HUES48 (cell line): Measurements from ENCODE around the gene HTRA1.

ENCODE experiments used
- H3K27ac ChIP-seq: one replicate; pipeline ENCODE4 v1.7.0; 2013; ENCODE audit warnings: low read depth, low read length, inconsistent platforms
- H3K27me3 ChIP-seq: 2 replicates; pipeline ENCODE4 v1.6.1; 2013; ENCODE audit warnings: mild to moderate bottlenecking, low read length; ENCODE audit not compliant: control insufficient read depth, insufficient read depth
- H3K36me3 ChIP-seq: 2 replicates; pipeline ENCODE4 v1.6.1; 2013; ENCODE audit warnings: low read length; ENCODE audit not compliant: control insufficient read depth, insufficient read depth
- H3K4me1 ChIP-seq: 2 replicates; pipeline ENCODE4 v1.6.1; 2013; ENCODE audit warnings: mild to moderate bottlenecking, low read length; ENCODE audit not compliant: control insufficient read depth, insufficient read depth
- H3K4me3 ChIP-seq: 2 replicates; pipeline ENCODE4 v1.5.1; 2013; ENCODE audit warnings: mild to moderate bottlenecking, low read depth, low read length
- H3K9ac ChIP-seq: 2 replicates; pipeline ENCODE4 v1.6.1; 2013; ENCODE audit warnings: mild to moderate bottlenecking, low read depth, low read length, moderate library complexity
- H3K9me3 ChIP-seq: 2 replicates; pipeline ENCODE4 v1.6.1; 2013; ENCODE audit warnings: low read length; ENCODE audit not compliant: control insufficient read depth, insufficient read depth

Gene HTRA1

DNA sequence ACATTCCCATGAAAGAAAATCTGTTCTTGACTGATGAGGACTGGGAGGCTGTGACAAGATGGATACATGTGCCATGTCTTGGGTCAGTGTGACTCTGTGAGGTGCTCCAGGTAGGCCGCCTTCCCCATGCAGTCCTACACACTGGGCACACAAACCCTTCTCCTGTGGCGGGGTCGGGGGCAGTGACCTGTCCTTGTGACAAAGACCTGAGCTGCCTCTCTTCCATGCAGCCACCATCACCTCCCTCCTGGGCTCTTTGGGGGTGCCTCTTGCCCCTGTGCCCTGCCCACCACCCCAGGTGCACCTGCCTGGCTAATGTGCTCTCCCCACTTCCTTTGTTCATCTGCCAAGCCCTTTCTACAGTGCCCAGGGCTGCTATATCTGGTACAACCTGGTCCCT is 63.5 kb downstream of the HTRA1 start:
- no peaks in the 10 kb centered on the region for H3K9me3 ChIP-seq
- no peaks in the 10 kb centered on the region for H3K36me3 ChIP-seq
- H3K4me1 ChIP-seq = no peaks in the 10 kb centered on the region
- no peak overlapping the region for H3K4me3 ChIP-seq
- H3K9ac ChIP-seq = no peak overlapping the region
- H3K27ac ChIP-seq = no peak overlapping the region
- no peaks in the 10 kb centered on the region for H3K27me3 ChIP-seq

DNA sequence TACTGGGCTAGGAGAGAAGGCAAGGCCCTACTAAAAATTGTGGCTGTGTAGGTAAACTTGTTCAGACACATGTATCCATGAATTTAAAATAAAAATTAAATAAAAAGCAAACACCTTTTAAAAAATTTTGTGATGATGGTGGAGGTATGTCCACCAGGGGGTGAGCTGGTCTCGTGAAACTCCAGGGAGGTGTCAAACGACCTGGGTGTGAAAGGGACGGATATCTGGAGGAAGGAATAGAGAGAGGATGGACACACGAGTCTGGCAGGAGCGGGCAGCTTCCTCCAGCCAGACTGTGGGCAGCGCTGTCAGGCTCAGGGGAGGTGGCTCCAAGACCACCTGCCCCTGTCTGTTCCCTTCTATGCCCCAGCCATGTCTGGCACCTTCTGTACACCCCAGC is 64.4 kb downstream of the HTRA1 start:
- H3K9ac ChIP-seq = no peak overlapping the region
- H3K36me3 ChIP-seq = no peaks in the 10 kb centered on the region
- no peaks in the 10 kb centered on the region for H3K27me3 ChIP-seq
- no peak overlapping the region for H3K27ac ChIP-seq
- H3K4me1 ChIP-seq = no peaks in the 10 kb centered on the region
- H3K4me3 ChIP-seq = no peak overlapping the region
- H3K9me3 ChIP-seq = no peaks in the 10 kb centered on the region

DNA sequence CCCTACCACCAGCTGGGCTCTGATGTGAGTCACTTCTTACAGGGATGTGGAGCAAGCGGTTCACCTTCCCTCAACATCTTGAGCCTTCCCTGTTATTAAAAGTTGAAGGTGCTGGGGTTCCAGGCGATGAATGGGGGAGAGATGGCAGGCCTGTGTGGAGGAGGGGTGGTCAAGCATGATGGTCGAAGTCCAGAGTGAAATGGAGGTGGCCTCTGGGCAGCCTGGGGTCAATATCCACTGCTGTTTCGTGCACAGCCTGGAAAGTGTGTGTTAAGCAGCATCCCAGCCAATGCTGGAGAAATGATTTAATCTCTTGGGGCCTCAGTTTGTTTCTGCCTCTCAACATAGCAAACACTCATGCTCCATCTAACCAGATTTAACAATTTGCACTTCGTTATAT is 65.5 kb downstream of the HTRA1 start:
- Histone ChIP-seq H3K36me3 (no peaks in the 10 kb centered on the region), H3K9me3 (no peaks in the 10 kb centered on the region), H3K4me3 (no peak overlapping the region), H3K27ac (no peak overlapping the region), H3K4me1 (no peaks in the 10 kb centered on the region), H3K27me3 (no peaks in the 10 kb centered on the region), H3K9ac (no peak overlapping the region)

DNA sequence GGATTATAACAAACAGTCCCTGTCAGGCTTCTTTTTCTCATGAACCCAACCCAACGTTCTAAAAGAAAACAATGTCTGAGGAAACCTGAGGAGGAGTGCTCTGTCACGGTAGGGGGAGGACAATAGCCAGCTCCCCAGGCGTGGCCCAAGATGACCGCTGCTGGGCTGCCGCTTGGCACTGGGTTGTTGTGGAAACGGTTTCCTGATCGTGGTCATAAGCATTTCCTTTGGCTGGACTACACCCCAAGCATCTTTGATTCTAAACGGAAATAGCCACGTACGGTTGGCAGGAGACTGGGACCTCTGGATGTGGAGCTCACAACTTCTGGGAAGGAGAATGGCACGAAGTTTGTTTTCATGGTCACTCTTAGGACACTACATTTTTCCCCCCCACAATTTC is 68.8 kb downstream of the HTRA1 start:
- no peaks in the 10 kb centered on the region for H3K27me3 ChIP-seq
- H3K4me3 ChIP-seq = no peak overlapping the region
- H3K9ac ChIP-seq = no peak overlapping the region

DNA sequence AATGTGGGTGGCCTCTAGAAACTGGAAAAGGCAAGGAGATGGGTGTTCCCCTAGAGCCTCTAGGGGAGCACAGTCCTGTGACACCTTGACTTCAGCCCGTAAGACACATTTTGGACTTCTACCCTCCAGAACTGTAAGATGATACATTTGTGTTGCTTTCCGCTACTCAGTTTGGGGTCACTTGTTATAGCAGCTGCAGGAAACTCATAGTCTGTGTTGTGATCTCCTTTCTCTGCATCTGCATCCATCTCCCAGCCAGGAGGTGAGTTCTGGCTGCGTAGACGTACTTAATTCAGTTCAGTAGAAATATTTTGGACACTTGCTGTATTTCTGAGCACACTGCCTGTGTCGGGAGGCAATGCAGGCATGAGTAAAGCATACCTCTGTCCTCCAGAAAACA is 69.9 kb downstream of the HTRA1 start:
- Histone ChIP-seq H3K4me1 (no peaks in the 10 kb centered on the region), H3K9ac (no peak overlapping the region), H3K36me3 (no peaks in the 10 kb centered on the region), H3K27me3 (no peaks in the 10 kb centered on the region), H3K27ac (no peak overlapping the region), H3K4me3 (no peak overlapping the region), H3K9me3 (no peaks in the 10 kb centered on the region)

More for the DNA sequence above, 68.8 kb downstream of the HTRA1 start:
- Histone ChIP-seq H3K9me3 (no peaks in the 10 kb centered on the region), H3K27ac (no peak overlapping the region), H3K4me1 (no peaks in the 10 kb centered on the region), H3K36me3 (no peaks in the 10 kb centered on the region)

DNA sequence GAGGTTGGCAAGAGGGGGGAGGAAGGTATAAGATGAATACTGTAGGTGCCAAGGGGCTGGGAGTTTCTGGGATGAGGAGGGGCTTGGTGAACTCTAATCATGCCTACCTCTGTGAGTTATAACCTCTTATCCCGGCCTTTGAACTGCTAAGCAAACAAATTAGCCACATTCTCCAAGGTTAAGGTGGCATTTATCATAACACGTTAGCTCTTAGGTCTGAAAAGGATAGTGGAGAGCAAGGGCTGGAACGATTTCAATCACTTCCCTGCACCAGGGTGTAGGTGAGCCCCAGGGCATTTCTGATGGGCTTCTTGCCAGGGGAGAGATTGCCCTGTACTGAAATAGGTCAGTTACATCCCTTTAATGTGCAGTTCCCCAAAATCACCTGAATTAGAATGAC is 70.6 kb downstream of the HTRA1 start:
- Histone ChIP-seq H3K4me3 (no peak overlapping the region), H3K27me3 (no peaks in the 10 kb centered on the region), H3K27ac (no peak overlapping the region), H3K36me3 (no peaks in the 10 kb centered on the region), H3K4me1 (no peaks in the 10 kb centered on the region), H3K9ac (no peak overlapping the region), H3K9me3 (no peaks in the 10 kb centered on the region)

DNA sequence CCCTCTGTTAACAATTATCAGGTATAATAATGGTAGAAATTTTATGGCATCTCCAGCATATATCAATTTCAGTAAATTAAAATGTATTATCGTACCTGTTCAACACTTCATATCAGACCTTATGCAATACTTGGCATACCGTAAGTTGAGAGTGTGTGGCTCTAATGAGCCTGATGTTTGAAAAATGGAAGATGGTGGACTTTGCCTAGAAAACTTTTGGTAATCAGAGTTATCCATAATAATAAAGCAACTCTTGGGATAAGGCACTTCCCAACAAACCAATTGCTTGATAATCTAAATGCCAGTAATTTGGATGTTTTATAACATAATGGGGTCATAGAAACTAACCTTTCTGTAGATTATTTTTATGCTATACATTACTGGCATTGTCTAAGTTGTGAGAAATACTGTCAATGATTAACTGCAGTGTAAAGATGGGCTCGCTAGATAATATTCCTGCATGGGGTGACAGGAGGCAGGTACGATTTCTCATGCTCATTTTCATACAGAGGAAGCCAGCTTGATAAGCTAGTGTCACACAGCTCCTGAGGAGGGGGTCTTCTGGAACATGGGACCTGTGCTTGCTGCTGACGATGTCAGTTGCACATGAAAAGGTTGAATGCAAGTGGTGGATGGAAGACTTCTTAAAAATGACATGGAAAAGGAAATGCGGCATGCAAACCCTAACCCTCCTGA is 71.4 kb downstream of the HTRA1 start:
- H3K36me3 ChIP-seq = no peaks in the 10 kb centered on the region
- no peak overlapping the region for H3K27ac ChIP-seq
- no peaks in the 10 kb centered on the region for H3K4me1 ChIP-seq
- no peak overlapping the region for H3K4me3 ChIP-seq
- H3K9ac ChIP-seq = no peak overlapping the region
- H3K9me3 ChIP-seq = no peaks in the 10 kb centered on the region
- H3K27me3 ChIP-seq = no peaks in the 10 kb centered on the region

DNA sequence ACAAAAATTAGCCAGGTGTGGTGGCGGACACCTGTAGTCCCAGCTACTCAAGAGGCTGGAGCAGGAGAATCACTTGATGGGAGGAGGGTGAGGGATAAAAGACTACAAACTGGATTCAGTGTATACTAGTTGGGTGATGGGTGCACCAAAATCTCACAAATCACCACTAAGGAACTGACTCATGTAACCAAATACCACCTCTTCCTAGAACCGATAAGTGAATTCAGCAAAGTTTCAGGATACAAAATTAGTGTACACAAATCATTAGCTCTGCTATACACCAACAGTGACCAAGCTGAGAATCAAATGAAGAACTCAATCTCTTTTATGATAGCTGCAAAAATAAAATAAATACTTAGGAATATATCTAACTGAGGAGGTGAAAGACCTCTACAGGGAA is 76.2 kb downstream of the HTRA1 start:
- Histone ChIP-seq H3K9ac (no peak overlapping the region), H3K27me3 (no peaks in the 10 kb centered on the region), H3K4me3 (no peak overlapping the region), H3K27ac (no peak overlapping the region), H3K9me3 (no peaks in the 10 kb centered on the region), H3K36me3 (no peaks in the 10 kb centered on the region), H3K4me1 (no peaks in the 10 kb centered on the region)

DNA sequence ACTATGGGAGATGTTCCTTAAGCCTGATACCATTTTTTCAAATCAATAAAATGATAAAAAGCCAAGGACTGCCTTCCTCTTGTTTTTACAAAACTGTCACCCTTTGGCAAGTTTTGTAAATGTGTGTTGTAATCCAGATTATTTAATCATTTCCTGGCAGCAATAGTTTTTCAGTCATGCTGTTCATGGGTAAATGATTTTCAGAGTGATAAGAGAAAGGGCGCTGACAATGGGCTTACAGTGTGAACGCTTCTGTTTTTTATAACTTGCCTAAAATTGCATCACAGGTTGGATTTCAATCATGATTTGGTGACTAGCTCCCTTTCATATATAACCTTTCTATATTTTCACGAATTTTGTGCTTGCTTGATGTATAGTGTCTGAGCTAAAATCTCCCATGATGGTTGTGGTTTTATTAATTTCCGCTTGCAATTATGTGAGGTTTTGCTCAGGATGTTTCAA is 80.2 kb downstream of the HTRA1 start:
- Histone ChIP-seq H3K9me3 (no peaks in the 10 kb centered on the region), H3K27ac (no peak overlapping the region), H3K27me3 (no peaks in the 10 kb centered on the region), H3K36me3 (no peaks in the 10 kb centered on the region), H3K4me3 (no peak overlapping the region), H3K9ac (no peak overlapping the region), H3K4me1 (no peaks in the 10 kb centered on the region)

DNA sequence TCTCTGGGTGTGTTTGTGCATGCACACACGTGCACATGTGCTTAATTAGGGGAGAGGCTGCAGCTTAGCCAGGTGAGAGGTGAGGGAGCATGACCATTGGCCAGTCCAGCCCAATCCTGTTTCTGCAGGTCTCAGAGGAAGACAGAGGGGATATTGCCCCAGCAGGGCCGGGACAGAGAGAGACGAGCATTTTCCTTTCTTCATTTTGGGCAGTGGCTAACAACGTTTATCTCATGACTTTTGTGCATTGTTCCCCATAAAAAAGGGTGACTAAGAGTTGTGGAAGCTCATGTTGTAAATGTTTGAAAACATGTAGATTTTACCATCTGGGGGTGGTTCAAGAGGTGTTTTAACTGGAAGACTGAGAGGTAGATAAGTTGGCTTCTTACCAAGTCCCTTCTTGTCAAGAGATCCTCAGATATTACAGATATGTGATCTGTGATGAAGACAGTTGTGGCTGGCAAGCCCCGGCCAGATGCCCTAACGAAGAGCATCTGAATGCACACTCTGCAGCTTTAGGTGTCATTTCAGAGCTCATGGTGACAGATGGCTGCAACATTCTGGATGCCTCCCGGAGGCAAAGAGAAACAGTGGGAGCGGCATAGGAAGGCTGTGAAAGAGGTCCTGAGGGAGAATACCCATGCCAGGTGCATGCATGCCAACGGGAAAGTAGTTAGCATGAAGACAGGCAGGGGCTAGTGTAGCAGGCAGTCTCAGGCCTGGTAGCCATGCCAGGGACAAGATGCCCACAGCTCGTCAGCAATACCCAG is 82.5 kb downstream of the HTRA1 start:
- H3K9me3 ChIP-seq = no peaks in the 10 kb centered on the region
- no peaks in the 10 kb centered on the region for H3K27me3 ChIP-seq
- H3K4me3 ChIP-seq = no peak overlapping the region
- no peak overlapping the region for H3K9ac ChIP-seq
- H3K4me1 ChIP-seq = no peaks in the 10 kb centered on the region
- H3K36me3 ChIP-seq = no peaks in the 10 kb centered on the region
- H3K27ac ChIP-seq = no peak overlapping the region

DNA sequence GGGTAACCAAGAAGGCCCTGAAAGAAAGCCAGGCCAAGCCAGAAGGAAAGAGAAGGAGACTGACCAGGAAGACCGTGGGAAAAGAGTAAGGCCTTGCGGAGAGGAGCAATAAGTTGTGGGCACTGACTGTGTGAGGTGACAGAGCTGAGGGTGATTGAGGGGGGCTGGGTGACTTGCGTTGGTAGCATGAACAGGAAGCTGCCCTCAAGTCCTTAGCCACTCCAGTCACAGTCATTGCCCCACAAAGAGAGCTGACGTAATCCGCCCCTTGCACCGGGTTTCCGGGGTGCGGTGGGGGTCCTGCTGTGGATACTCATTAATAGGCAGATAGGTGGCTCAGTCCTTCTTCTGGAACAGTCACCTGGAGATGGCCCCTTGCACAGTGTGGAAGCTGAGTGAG is 83.1 kb downstream of the HTRA1 start:
- Histone ChIP-seq H3K4me1 (no peaks in the 10 kb centered on the region), H3K36me3 (no peaks in the 10 kb centered on the region), H3K27ac (no peak overlapping the region), H3K4me3 (no peak overlapping the region), H3K27me3 (no peaks in the 10 kb centered on the region), H3K9me3 (no peaks in the 10 kb centered on the region), H3K9ac (no peak overlapping the region)
